Amygdala (tissue), 56 donors: ENCODE data around the gene PLCB4.

ENCODE experiments used
- DNase-seq, 56 donors: peaks; one replicate each; lab custom pipeline; 2025; lab: John Stamatoyannopoulos, UW

Gene PLCB4

GRCh38 chr20:9256393-9256792 is 187.5 kb downstream of the PLCB4 start:
- DNase-seq, result peak in 4 of 56 donors; percentile 5 to 39 (median 16)

- DNase-seq, result no peak
Measured at GRCh38 chr20:9258901-9259300, 190.0 kb downstream of the PLCB4 start.

- DNase-seq, result no peak
Measured at GRCh38 chr20:9260027-9260426, 191.1 kb downstream of the PLCB4 start.

GRCh38 chr20:9261781-9262180 is 192.9 kb downstream of the PLCB4 start:
- no peak for DNase-seq

GRCh38 chr20:9262653-9263194 is 193.8 kb downstream of the PLCB4 start:
- no peak for DNase-seq

GRCh38 chr20:9269280-9269971 is 200.5 kb downstream of the PLCB4 start:
- no peak for DNase-seq

- DNase-seq, result no peak
Measured at GRCh38 chr20:9270831-9271230, 201.9 kb downstream of the PLCB4 start.

- no peak for DNase-seq
Measured at GRCh38 chr20:9276966-9277468, 208.1 kb downstream of the PLCB4 start.

GRCh38 chr20:9279918-9280401 is 211.1 kb downstream of the PLCB4 start:
- DNase-seq, result no peak

GRCh38 chr20:9280666-9281065 is 211.8 kb downstream of the PLCB4 start:
- DNase-seq, result no peak

GRCh38 chr20:9281803-9282202 is 212.9 kb downstream of the PLCB4 start:
- DNase-seq, result no peak

GRCh38 chr20:9285617-9286016 is 216.7 kb downstream of the PLCB4 start:
- no peak for DNase-seq

- DNase-seq, result no peak
Measured at GRCh38 chr20:9286501-9287461, 217.9 kb downstream of the PLCB4 start.

GRCh38 chr20:9287826-9288225 is 218.9 kb downstream of the PLCB4 start:
- DNase-seq, result peak in 1 of 56 donors; percentile 1

- no peak for DNase-seq
Measured at GRCh38 chr20:9290331-9290730, 221.4 kb downstream of the PLCB4 start.

- no peak for DNase-seq
Measured at GRCh38 chr20:9293145-9293544, 224.3 kb downstream of the PLCB4 start.

GRCh38 chr20:9294041-9294440 is 225.2 kb downstream of the PLCB4 start:
- no peak for DNase-seq

GRCh38 chr20:9298906-9299305 is 230.0 kb downstream of the PLCB4 start:
- DNase-seq, result no peak

GRCh38 chr20:9300080-9300479 is 231.2 kb downstream of the PLCB4 start:
- DNase-seq, result no peak

- DNase-seq, result no peak
Measured at GRCh38 chr20:9300534-9300933, 231.6 kb downstream of the PLCB4 start.
